Astrocyte (in vitro differentiated cells and primary cell): Measurements from ENCODE around the gene STUM. TPM values are rescaled to one million over a fixed set of nuclear protein-coding genes. Genes with fewer than 3 reads are reported as not detected.
A peak's percentile ranks its signal among the peaks of the same experiment; 100 is the strongest.

Source experiments
- DNase-seq: peaks from one replicate; pipeline ENCODE4 v3.0.0-alpha.2; 2010; ENCODE audit warnings: low read depth
- FAIRE-seq: peaks from 2 replicates; lab custom pipeline; 2011; peaks lifted over from hg19 to GRCh38; lab: Jason Lieb, UNC
- H2AFZ ChIP-seq: 2 replicates; pipeline ENCODE4 v1.6.0; 2012; ENCODE audit warnings: low read depth, low read length, inconsistent platforms
- H3K27ac ChIP-seq: 2 replicates; pipeline ENCODE4 v1.5.1; 2011; ENCODE audit warnings: low read depth, low read length, inconsistent platforms
- H3K27me3 ChIP-seq: 2 replicates; pipeline ENCODE4 v1.6.0; 2011; ENCODE audit warnings: low read length, inconsistent platforms; ENCODE audit not compliant: insufficient read depth
- H3K36me3 ChIP-seq: 2 replicates; pipeline ENCODE4 v1.5.1; 2011; ENCODE audit warnings: low read length, inconsistent platforms; ENCODE audit not compliant: insufficient read depth
- H3K4me1 ChIP-seq: 2 replicates; pipeline ENCODE4 v1.5.1; 2011; ENCODE audit warnings: low read length, inconsistent platforms; ENCODE audit not compliant: insufficient read depth
- H3K4me2 ChIP-seq: 2 replicates; pipeline ENCODE4 v1.6.0; 2012; ENCODE audit warnings: low read length, inconsistent platforms
- H3K4me3 ChIP-seq: 2 replicates; pipeline ENCODE4 v1.5.1; 2011; ENCODE audit warnings: low read depth, mild to moderate bottlenecking, low read length, inconsistent platforms; ENCODE audit not compliant: insufficient read depth
- H3K79me2 ChIP-seq: 2 replicates; pipeline ENCODE4 v1.6.0; 2012; ENCODE audit warnings: mild to moderate bottlenecking, low read length, inconsistent platforms; ENCODE audit not compliant: insufficient read depth
- H3K9ac ChIP-seq: 2 replicates; pipeline ENCODE4 v1.6.0; 2012; ENCODE audit warnings: mild to moderate bottlenecking, low read length, inconsistent platforms
- H3K9me3 ChIP-seq: 2 replicates; pipeline ENCODE4 v1.5.1; 2012; ENCODE audit warnings: low read depth, mild to moderate bottlenecking, low read length, inconsistent platforms; ENCODE audit not compliant: insufficient read depth
- H4K20me1 ChIP-seq: 2 replicates; pipeline ENCODE4 v1.6.0; 2012; ENCODE audit warnings: low read length, inconsistent platforms; ENCODE audit not compliant: insufficient read depth
- H3K27ac Mint-ChIP-seq: one replicate; pipeline ENCODE4 v1.8.0; 2021; ENCODE audit warnings: mild to moderate bottlenecking, mixed read lengths; ENCODE audit not compliant: unreplicated experiment
- H3K27me3 Mint-ChIP-seq: one replicate; pipeline ENCODE4 v1.8.0; 2021; ENCODE audit warnings: low read depth, mixed read lengths; ENCODE audit not compliant: unreplicated experiment
- H3K36me3 Mint-ChIP-seq: one replicate; pipeline ENCODE4 v1.8.0; 2021; ENCODE audit warnings: low read depth, mixed read lengths; ENCODE audit not compliant: unreplicated experiment
- H3K4me1 Mint-ChIP-seq: one replicate; pipeline ENCODE4 v1.8.0; 2021; ENCODE audit warnings: low read depth, mixed read lengths; ENCODE audit not compliant: unreplicated experiment
- H3K4me3 Mint-ChIP-seq: one replicate; pipeline ENCODE4 v1.8.0; 2021; ENCODE audit warnings: mild to moderate bottlenecking, moderate library complexity, mixed read lengths; ENCODE audit not compliant: unreplicated experiment
- H3K9me3 Mint-ChIP-seq: one replicate; pipeline ENCODE4 v1.8.0; 2021; ENCODE audit warnings: mild to moderate bottlenecking, mixed read lengths; ENCODE audit not compliant: unreplicated experiment
- CTCF ChIP-seq: IDR thresholded peaks from 2 replicates; pipeline ENCODE4 v1.5.1; 2011; ENCODE audit warnings: low read depth, mild to moderate bottlenecking, inconsistent platforms, low read length, moderate library complexity; ENCODE audit not compliant: insufficient read depth
- EZH2 ChIP-seq: IDR thresholded peaks from 2 replicates; pipeline ENCODE4 v1.6.1; 2012; ENCODE audit warnings: mild to moderate bottlenecking, low read length, inconsistent platforms; ENCODE audit not compliant: insufficient read depth
- total RNA-seq: library from RNA; stranded (reverse); gene quantifications from 2 replicates; pipeline ENCODE4 v1.2.1, GENCODE V29; 2021

STUM gene
- total RNA-seq, 1 donor from 2014 or later = not detected

- peaks cover 46% of the 10 kb centered on the region for H3K27me3 Mint-ChIP-seq
- H3K27ac Mint-ChIP-seq = no peak overlapping the region
- H3K4me1 ChIP-seq = no peaks in the 10 kb centered on the region
- FAIRE-seq = no peak
- peaks cover 4% of the 10 kb centered on the region for H3K9me3 Mint-ChIP-seq
- H3K27me3 ChIP-seq = peaks cover 12% of the 10 kb centered on the region
- H3K36me3 Mint-ChIP-seq = no peaks in the 10 kb centered on the region
- no peak overlapping the region for H3K4me3 Mint-ChIP-seq
- H3K27ac ChIP-seq = no peak overlapping the region
- no peaks in the 10 kb centered on the region for H3K79me2 ChIP-seq
- H3K4me2 ChIP-seq = no peak overlapping the region
- no peaks in the 10 kb centered on the region for H4K20me1 ChIP-seq
- no peaks in the 10 kb centered on the region for H3K4me1 Mint-ChIP-seq
- no peak overlapping the region for H3K4me3 ChIP-seq
- TF ChIP-seq EZH2 = no peak
- no peak overlapping the region for H2AFZ ChIP-seq
- H3K36me3 ChIP-seq = no peaks in the 10 kb centered on the region
- DNase-seq = no peak
- H3K9me3 ChIP-seq = no peaks in the 10 kb centered on the region
- no peak overlapping the region for H3K9ac ChIP-seq
Measured at GRCh38 chr1:226506921-226507320, 41.6 kb upstream of the STUM start.

GRCh38 chr1:226510453-226510852, 38.1 kb upstream of the STUM start:
- peak; percentile 27 for DNase-seq
- Histone ChIP-seq H3K9ac (no peak overlapping the region), H3K4me2 (no peak overlapping the region), H3K4me1 (no peaks in the 10 kb centered on the region), H4K20me1 (no peaks in the 10 kb centered on the region), H3K27ac (no peak overlapping the region), H2AFZ (no peak overlapping the region), H3K9me3 (no peaks in the 10 kb centered on the region), H3K27me3 (peaks cover 7% of the 10 kb centered on the region), H3K4me3 (no peak overlapping the region), H3K36me3 (no peaks in the 10 kb centered on the region), H3K79me2 (no peaks in the 10 kb centered on the region)
- Mint-ChIP-seq H3K9me3 (no peaks in the 10 kb centered on the region), H3K36me3 (no peaks in the 10 kb centered on the region), H3K4me3 (no peak overlapping the region), H3K4me1 (no peaks in the 10 kb centered on the region), H3K27ac (no peak overlapping the region), H3K27me3 (peaks cover 19% of the 10 kb centered on the region)
- TF ChIP-seq EZH2 (no peak), CTCF (no peak)
- FAIRE-seq = no peak

GRCh38 chr1:226511296-226511695, 37.3 kb upstream of the STUM start:
- no peak overlapping the region for H3K9ac ChIP-seq
- peaks cover 20% of the 10 kb centered on the region for H3K27me3 Mint-ChIP-seq
- no peak for DNase-seq
- H3K9me3 ChIP-seq = no peaks in the 10 kb centered on the region
- H3K27ac ChIP-seq = no peak overlapping the region
- no peaks in the 10 kb centered on the region for H3K79me2 ChIP-seq
- no peaks in the 10 kb centered on the region for H3K4me1 ChIP-seq
- no peak overlapping the region for H2AFZ ChIP-seq
- H3K4me2 ChIP-seq = no peak overlapping the region
- no peaks in the 10 kb centered on the region for H4K20me1 ChIP-seq
- no peak overlapping the region for H3K27ac Mint-ChIP-seq
- no peaks in the 10 kb centered on the region for H3K9me3 Mint-ChIP-seq
- peaks cover 4% of the 10 kb centered on the region for H3K27me3 ChIP-seq
- no peak overlapping the region for H3K4me3 Mint-ChIP-seq
- no peak for TF ChIP-seq CTCF
- no peak for TF ChIP-seq EZH2
- H3K36me3 Mint-ChIP-seq = no peaks in the 10 kb centered on the region
- no peaks in the 10 kb centered on the region for H3K36me3 ChIP-seq
- no peak for FAIRE-seq
- no peak overlapping the region for H3K4me3 ChIP-seq
- no peaks in the 10 kb centered on the region for H3K4me1 Mint-ChIP-seq
